Activated CD8-positive, alpha-beta memory T cell treated with anti-CD3 and anti-CD28 coated beads, Interleukin-2, amount 10 ng/mL, durations not matched to agents 7 days and 5 days (primary cell): ENCODE data around the gene LZTR1. TPM values are rescaled to one million over a fixed set of nuclear protein-coding genes. Genes with fewer than 3 reads are reported as not detected.

ENCODE experiments used
- ATAC-seq: fragments of 150-1000 bp; cut with Tn5 transposase; one replicate; pipeline ENCODE4 v1.10.0; 2021; ENCODE audit warnings: moderate library complexity
- CTCF ChIA-PET: fragments of 350-600 bp; sonication (Branson Sonifier 250); formaldehyde crosslinking; loops from one replicate; lab custom pipeline; 2021; ENCODE audit warnings: antibody characterized with exemption; lab: Charles Lee
- DNase-seq: peaks from one replicate; pipeline ENCODE4 v3.0.0-alpha.2; 2020
- H3K27ac Mint-ChIP-seq: one replicate; pipeline ENCODE4 v1.8.0; 2021; ENCODE audit warnings: mild to moderate bottlenecking, mixed read lengths
- H3K27me3 Mint-ChIP-seq: one replicate; pipeline ENCODE4 v1.8.0; 2021; ENCODE audit warnings: mixed read lengths
- H3K36me3 Mint-ChIP-seq: one replicate; pipeline ENCODE4 v1.8.0; 2021; ENCODE audit warnings: mild to moderate bottlenecking, mixed read lengths
- H3K4me1 Mint-ChIP-seq: one replicate; pipeline ENCODE4 v1.8.0; 2021; ENCODE audit warnings: mixed read lengths
- H3K4me3 Mint-ChIP-seq: one replicate; pipeline ENCODE4 v1.8.0; 2021; ENCODE audit warnings: mild to moderate bottlenecking, moderate library complexity, mixed read lengths
- H3K9me3 Mint-ChIP-seq: one replicate; pipeline ENCODE4 v1.8.0; 2022; ENCODE audit warnings: low read depth, mixed read lengths
- total RNA-seq, 2 experiments: library from RNA; stranded (reverse); gene quantifications; one replicate each; pipeline ENCODE4 v1.2.3, GENCODE V29; 2021

The LZTR1 gene
- total RNA-seq, 2 experiments from 2014 or later, result 69.3 to 78.0 TPM

- no peaks in the 10 kb centered on the region for H3K9me3 Mint-ChIP-seq
- no peak overlapping the region for H3K4me3 Mint-ChIP-seq
- no peaks in the 10 kb centered on the region for H3K36me3 Mint-ChIP-seq
- no peak for DNase-seq
- no peaks in the 10 kb centered on the region for H3K27me3 Mint-ChIP-seq
- no peak for ATAC-seq
- CTCF ChIA-PET, result no interaction called here
- H3K27ac Mint-ChIP-seq, result no peak overlapping the region
- H3K4me1 Mint-ChIP-seq, result peaks cover 10% of the 10 kb centered on the region
Measured at GRCh38 chr22:20994128-20994901, 12.2 kb downstream of the LZTR1 start.

- Mint-ChIP-seq H3K9me3 (no peaks in the 10 kb centered on the region), H3K27ac (no peak overlapping the region), H3K36me3 (no peaks in the 10 kb centered on the region), H3K4me1 (peaks cover 6% of the 10 kb centered on the region), H3K4me3 (no peak overlapping the region), H3K27me3 (no peaks in the 10 kb centered on the region)
- no peak for ATAC-seq
- CTCF ChIA-PET, result no interaction called here
- DNase-seq, result no peak
Measured at GRCh38 chr22:20994902-20995241, 12.8 kb downstream of the LZTR1 start.

GRCh38 chr22:20995329-20996030, 13.4 kb downstream of the LZTR1 start:
- Mint-ChIP-seq H3K9me3 (no peaks in the 10 kb centered on the region), H3K27me3 (no peaks in the 10 kb centered on the region), H3K36me3 (no peaks in the 10 kb centered on the region), H3K4me3 (no peak overlapping the region), H3K27ac (no peak overlapping the region), H3K4me1 (peaks cover 5% of the 10 kb centered on the region)
- ATAC-seq (no peak), DNase-seq (no peak)
- CTCF ChIA-PET, result no interaction called here

GRCh38 chr22:20996031-20996410, 13.9 kb downstream of the LZTR1 start:
- H3K27me3 Mint-ChIP-seq, result no peaks in the 10 kb centered on the region
- H3K36me3 Mint-ChIP-seq, result no peaks in the 10 kb centered on the region
- no peak for DNase-seq
- H3K9me3 Mint-ChIP-seq, result no peaks in the 10 kb centered on the region
- no peak overlapping the region for H3K4me3 Mint-ChIP-seq
- peaks cover 8% of the 10 kb centered on the region for H3K4me1 Mint-ChIP-seq
- CTCF ChIA-PET, result no interaction called here
- ATAC-seq, result no peak
- H3K27ac Mint-ChIP-seq, result no peak overlapping the region

DNA sequence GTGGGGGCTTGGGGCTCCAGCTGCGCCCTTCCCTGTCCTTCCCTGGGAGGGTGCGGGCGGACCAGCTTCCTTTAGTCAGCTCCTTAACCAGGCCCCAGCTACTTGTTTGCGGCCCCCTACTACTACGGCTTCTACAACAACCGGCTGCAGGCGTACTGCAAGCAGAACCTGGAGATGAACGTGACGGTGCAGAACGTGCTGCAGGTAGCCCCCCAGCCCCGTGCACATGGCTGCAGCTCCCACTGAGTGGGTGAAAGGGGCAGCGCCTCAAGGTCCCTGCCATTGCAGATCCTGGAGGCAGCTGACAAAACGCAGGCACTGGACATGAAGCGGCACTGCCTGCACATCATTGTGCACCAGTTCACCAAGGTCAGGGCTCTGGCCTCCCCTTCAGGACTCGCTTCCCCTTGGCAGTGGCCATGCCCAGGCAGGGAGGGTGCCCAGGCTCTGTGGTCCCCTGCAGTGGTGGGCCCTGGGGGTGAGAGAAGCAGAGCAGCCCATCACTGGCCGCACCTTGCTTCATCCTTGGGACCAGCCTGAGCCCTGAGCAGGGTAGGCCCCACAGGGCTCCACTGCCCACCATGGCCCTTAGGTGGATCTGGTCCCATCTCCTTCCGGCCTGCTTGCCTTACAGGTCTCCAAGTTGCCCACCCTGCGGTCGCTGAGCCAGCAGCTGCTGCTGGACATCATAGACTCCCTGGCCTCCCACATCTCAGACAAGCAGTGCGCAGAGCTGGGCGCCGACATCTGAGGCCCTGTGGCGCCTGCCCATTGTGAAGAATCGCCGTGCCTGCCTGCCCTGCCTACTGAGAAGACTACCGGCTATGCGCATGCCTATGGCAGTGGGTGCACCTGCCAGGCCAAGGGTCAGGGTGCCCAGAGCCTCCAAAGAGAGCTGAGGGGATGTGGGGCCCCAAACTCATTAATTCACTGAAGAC, 14.8 kb downstream of the LZTR1 start:
- Mint-ChIP-seq H3K9me3 (no peaks in the 10 kb centered on the region), H3K27me3 (no peaks in the 10 kb centered on the region), H3K36me3 (peaks cover 2% of the 10 kb centered on the region), H3K4me3 (no peak overlapping the region), H3K4me1 (peaks cover 15% of the 10 kb centered on the region), H3K27ac (no peak overlapping the region)
- ATAC-seq, result no peak
- no peak for DNase-seq
- CTCF ChIA-PET, result no interaction called here

- H3K36me3 Mint-ChIP-seq, result peaks cover 2% of the 10 kb centered on the region
- peaks cover 15% of the 10 kb centered on the region for H3K4me1 Mint-ChIP-seq
- H3K27ac Mint-ChIP-seq, result no peak overlapping the region
- H3K9me3 Mint-ChIP-seq, result no peaks in the 10 kb centered on the region
- DNase-seq (no peak), ATAC-seq (no peak)
- CTCF ChIA-PET, result no interaction called here
- no peak overlapping the region for H3K4me3 Mint-ChIP-seq
- H3K27me3 Mint-ChIP-seq, result no peaks in the 10 kb centered on the region
Measured at GRCh38 chr22:20997536-20998257, 15.6 kb downstream of the LZTR1 start.

DNA sequence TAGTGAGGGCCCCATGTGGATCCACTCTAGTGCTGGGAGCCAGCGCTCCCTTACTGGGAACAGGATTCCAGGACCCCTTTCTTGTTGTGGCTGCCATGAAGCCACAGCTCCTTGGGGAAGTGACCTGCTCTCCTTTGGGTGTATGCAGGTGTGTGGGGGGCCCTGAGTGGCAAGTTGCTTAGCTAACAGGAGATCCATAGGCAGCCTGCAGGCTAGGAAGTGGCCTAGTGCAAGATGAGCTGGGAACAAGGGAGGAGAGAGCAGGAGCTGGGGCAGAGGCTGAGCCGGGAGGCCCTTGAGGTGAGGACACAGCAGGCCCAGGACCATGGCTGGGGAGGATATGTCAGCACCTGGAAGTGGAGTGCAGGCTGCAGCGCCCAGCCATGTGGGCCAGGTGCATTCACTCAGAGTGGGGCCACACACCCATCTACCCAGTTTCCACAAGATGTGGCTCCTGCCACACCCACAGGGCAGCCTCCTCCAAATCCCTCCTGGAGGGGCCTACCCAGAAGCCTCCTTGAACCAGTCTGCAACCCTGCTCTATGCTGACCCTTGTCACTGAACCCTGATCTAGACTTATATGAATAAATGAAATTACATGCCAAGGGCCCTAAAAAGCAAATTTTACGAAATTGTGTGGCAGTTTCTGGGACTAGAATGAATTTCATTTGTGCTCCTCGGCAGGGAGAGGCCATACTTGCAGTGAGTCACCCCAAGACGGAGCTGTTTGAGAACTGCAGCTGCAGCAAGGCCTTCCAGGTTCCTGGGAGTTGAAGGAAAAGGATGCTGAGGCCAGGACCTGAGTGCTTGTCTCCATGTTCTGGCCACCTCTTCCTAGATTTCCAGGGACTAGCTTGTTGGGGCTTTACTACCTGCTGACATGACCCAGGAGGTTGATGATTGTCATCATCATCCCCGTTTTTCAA, 16.6 kb downstream of the LZTR1 start:
- H3K4me1 Mint-ChIP-seq, result peaks cover 24% of the 10 kb centered on the region
- no peak overlapping the region for H3K4me3 Mint-ChIP-seq
- no peaks in the 10 kb centered on the region for H3K9me3 Mint-ChIP-seq
- no peak for DNase-seq
- no peak for ATAC-seq
- H3K36me3 Mint-ChIP-seq, result peaks cover 2% of the 10 kb centered on the region
- H3K27me3 Mint-ChIP-seq, result no peaks in the 10 kb centered on the region
- CTCF ChIA-PET, result interaction anchor here (1.1 kb wide), 1 partner anchor 13 kb away, joined by 4 read pairs; no protein-coding TSS in a partner anchor
- peak overlapping the region; percentile 62 for H3K27ac Mint-ChIP-seq

GRCh38 chr22:20999350-21000206, 17.5 kb downstream of the LZTR1 start:
- peak overlapping the region; percentile 32 for H3K27ac Mint-ChIP-seq
- no peak for DNase-seq
- no peaks in the 10 kb centered on the region for H3K27me3 Mint-ChIP-seq
- no peaks in the 10 kb centered on the region for H3K9me3 Mint-ChIP-seq
- CTCF ChIA-PET, result interaction anchor here (1.1 kb wide), 2 partner anchors 14 to 196 kb away, joined by 4 read pairs; no protein-coding TSS in a partner anchor
- H3K4me1 Mint-ChIP-seq, result peaks cover 28% of the 10 kb centered on the region
- no peak overlapping the region for H3K4me3 Mint-ChIP-seq
- peaks cover 2% of the 10 kb centered on the region for H3K36me3 Mint-ChIP-seq
- ATAC-seq, result no peak

DNA sequence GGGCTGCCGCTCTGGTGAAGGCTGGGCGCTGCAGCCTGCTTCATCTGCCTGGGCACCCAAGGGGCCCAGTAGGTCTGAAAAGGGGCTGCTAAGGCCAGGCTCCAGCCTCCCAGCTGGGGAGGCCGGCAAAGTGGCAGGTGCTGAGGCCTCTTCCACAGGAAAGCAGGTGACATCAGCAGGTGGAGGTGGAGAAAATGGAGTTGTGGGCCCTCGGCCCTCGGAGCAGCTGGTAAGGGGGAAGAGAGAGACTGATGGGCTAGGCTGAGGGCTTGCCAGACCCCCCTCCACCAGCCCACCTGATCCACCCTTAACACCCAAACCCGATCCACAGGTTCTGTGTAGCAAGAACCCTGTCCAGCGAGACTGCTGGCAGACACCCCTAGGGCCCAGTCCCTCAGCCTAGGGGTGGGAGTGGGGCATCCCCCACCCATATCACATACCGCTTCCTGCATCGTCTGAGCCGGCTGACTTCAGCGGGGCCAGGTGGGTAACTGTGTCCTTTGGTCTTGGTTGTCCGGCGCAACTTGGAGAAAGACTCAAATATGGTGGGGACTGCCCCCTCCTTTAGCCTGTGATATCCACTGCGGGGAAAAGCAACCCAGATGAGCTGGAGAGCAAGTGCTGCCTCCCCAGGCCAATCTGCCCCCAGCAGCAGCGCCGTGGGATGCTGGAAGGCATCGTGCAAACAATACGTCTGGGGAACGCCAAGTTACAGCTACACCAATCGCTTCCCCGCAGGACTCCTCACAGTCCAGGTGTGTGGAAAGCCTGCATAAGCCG, 18.3 kb downstream of the LZTR1 start:
- Mint-ChIP-seq H3K4me3 (peak overlapping the region; percentile 96), H3K27ac (peak overlapping the region; percentile 97), H3K36me3 (peaks cover 2% of the 10 kb centered on the region), H3K27me3 (no peaks in the 10 kb centered on the region), H3K9me3 (no peaks in the 10 kb centered on the region), H3K4me1 (peaks cover 28% of the 10 kb centered on the region)
- ATAC-seq (no peak), DNase-seq (no peak)
- CTCF ChIA-PET, result interaction anchor here (0.7 to 1.1 kb wide), 5 partner anchors 9 to 197 kb away, joined by 3 to 5 read pairs (median 4); partner anchors contain the start of gene LZTR1

GRCh38 chr22:21000987-21001600, 19.0 kb downstream of the LZTR1 start:
- Mint-ChIP-seq H3K9me3 (no peaks in the 10 kb centered on the region), H3K4me1 (peaks cover 28% of the 10 kb centered on the region), H3K27ac (peak overlapping the region; percentile 97), H3K27me3 (no peaks in the 10 kb centered on the region), H3K4me3 (peak overlapping the region; percentile 96), H3K36me3 (peaks cover 2% of the 10 kb centered on the region)
- DNase-seq (peak; percentile 51), ATAC-seq (no peak)
- CTCF ChIA-PET, result interaction anchor here (0.7 to 1.1 kb wide), 5 partner anchors 8 to 197 kb away, joined by 3 to 5 read pairs (median 4); partner anchors contain the start of gene LZTR1
